ENCODE measurements around the gene EIF4A2.
"Not testable (repeated sequence)": the region's sequence is repeated elsewhere in the genome, so short reads cannot be mapped to it uniquely, and the experiment has no call there.

EIF4A2 gene

GRCh38 chr3:186822388-186822759 is 39.0 kb downstream of the EIF4A2 start:
- FAIRE-seq, result not testable (repeated sequence)

- FAIRE-seq, result no peak
Observed at GRCh38 chr3:186823386-186823785, 40.0 kb downstream of the EIF4A2 start.

- no peak for FAIRE-seq
Observed at GRCh38 chr3:186824430-186825139, 41.2 kb downstream of the EIF4A2 start.

GRCh38 chr3:186825294-186825821 is 42.0 kb downstream of the EIF4A2 start:
- no peak for FAIRE-seq

- FAIRE-seq, result no peak
Observed at GRCh38 chr3:186825872-186826409, 42.6 kb downstream of the EIF4A2 start.

GRCh38 chr3:186826410-186826975 is 43.1 kb downstream of the EIF4A2 start:
- FAIRE-seq, result no peak

GRCh38 chr3:186826976-186827857 is 43.8 kb downstream of the EIF4A2 start:
- no peak for FAIRE-seq

GRCh38 chr3:186828340-186828739 is 45.0 kb downstream of the EIF4A2 start:
- no peak for FAIRE-seq

GRCh38 chr3:186831798-186832197 is 48.4 kb downstream of the EIF4A2 start:
- no peak for FAIRE-seq

- no peak for FAIRE-seq
Observed at GRCh38 chr3:186832276-186832675, 48.9 kb downstream of the EIF4A2 start.

All from colon (tissue), 2 donors.